Measurements from ENCODE around the gene VPS26C. TPM values are rescaled to one million over a fixed set of nuclear protein-coding genes. Genes with fewer than 3 reads are reported as not detected.

Gene VPS26C
- total and polyA plus RNA-seq, 10 of the 15 experiments (the other 5 are each of a cell fraction or from before 2014, with no cell fraction given) = 32.5 to 65.1 (median 48.0) TPM

DNA sequence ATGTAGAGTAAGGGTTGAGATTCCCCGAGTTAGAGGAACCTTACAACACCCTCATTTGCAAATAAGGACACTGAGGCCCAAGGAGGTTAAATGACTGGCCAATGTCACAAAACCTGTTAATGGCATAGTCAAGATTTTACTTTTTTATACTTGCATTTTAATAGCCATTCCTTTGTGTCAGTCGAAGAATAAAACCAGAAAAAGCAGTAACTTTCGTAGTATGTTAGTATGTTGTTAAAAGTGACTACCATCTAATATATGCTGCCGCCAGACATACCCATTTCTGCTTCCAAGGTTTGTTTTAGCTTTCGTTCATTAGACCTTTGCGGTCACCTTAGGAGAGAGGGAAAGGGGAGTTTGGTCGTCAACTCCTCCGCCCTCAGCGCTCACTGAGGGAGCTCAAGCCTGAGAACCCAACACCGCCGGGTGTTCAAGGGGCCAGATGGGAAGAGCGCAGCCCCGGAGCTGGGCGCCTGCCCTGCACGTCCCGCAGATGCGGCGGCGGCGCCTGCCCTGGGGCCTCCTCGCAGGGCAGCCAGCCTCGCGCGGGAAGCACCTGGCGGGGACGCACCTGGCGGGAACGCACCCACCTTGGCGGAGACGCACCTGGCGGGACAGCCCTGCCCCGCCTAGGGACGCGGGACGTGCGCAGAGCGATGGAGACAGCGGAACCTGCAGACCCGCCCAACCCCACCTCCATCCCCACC, 466 bp downstream of the VPS26C start:
- ChIA-PET CTCF (interaction anchor here (0.8 to 1.3 kb wide), 4 partner anchors 9 to 59 kb away, joined by 3 to 5 read pairs (median 4); no protein-coding TSS in a partner anchor), POLR2A (interaction anchor here (1.0 to 2.5 kb wide), 11 partner anchors 9 to 297 kb away, joined by 3 to 33 read pairs (median 6); partner anchors contain the start of gene DYRK1A), SMC1A (ENCODE audit: uncharacterized antibody, unreplicated experiment) (interaction anchor here (1.0 to 3.8 kb wide), 8 partner anchors 9 to 146 kb away, joined by 4 to 27 read pairs (median 5); no protein-coding TSS in a partner anchor), RAD21 (ENCODE audit: unreplicated experiment) (interaction anchor here (1.0 to 3.4 kb wide), 12 partner anchors 10 to 291 kb away, joined by 3 to 34 read pairs (median 6); partner anchors contain the start of gene DYRK1A)
- peak overlapping the region; percentile 54 for H2AFZ ChIP-seq (ENCODE audit: control insufficient read depth, low read depth, low read length)
- no peaks in the 10 kb centered on the region for H3K27me3 ChIP-seq (replicated peaks in 1 of 2; ENCODE audit: control insufficient read depth in 2 of 2, insufficient read depth in 2 of 2, low read length in 1 of 2)
- no peaks in the 10 kb centered on the region; a peak in 1 of 4 replicates for H3K36me3 ChIP-seq (ENCODE audit: control insufficient read depth in 2 of 2, insufficient read depth in 2 of 2, low read length in 1 of 2)
- no peak for DNase-seq (ENCODE audit: low read depth, low spot score)
- WGBS (ENCODE audit: insufficient coverage, insufficient replicate concordance, low lambda C conversion rate, missing lambda C conversion rate) = 2% methylated on average over 37 of the region's 39 CpGs
- peak overlapping the region; percentile 78 for H3K4me2 ChIP-seq (ENCODE audit: control insufficient read depth, insufficient read depth)
- H3K4me1 ChIP-seq (ENCODE audit: control insufficient read depth, insufficient read depth, low read length) = no peaks in the 10 kb centered on the region
- peak; percentile 38 for FAIRE-seq
- H3K9me3 ChIP-seq (replicated peaks; ENCODE audit: control insufficient read depth, insufficient read depth, low read length) = no peaks in the 10 kb centered on the region
- H3K27ac ChIP-seq (ENCODE audit: control insufficient read depth, insufficient read depth) = peak overlapping the region; percentile 80
- TSS peak; percentile 67 for BruUV-seq (replicated peaks)
- peaks cover 40% of the 10 kb centered on the region for H3K79me2 ChIP-seq (ENCODE audit: control insufficient read depth, insufficient read depth, low read length)
- no peaks in the 10 kb centered on the region for H4K20me1 ChIP-seq (ENCODE audit: control insufficient read depth, insufficient read depth)
- intact Hi-C loops (cut with micrococcal nuclease; ENCODE audit: unreplicated experiment) (loop anchor here (1.0 to 5.0 kb wide), 5 partner anchors 8 to 194 kb away; partner anchors contain the start of genes DYRK1A, PIGP and TTC3), in situ Hi-C loops (cut with MboI) (no loop called here)
- H3K9ac ChIP-seq (ENCODE audit: control insufficient read depth, insufficient read depth, low read length) = peak overlapping the region; percentile 81
- peak; percentile 29 for ATAC-seq
- H3K4me3 ChIP-seq = peak overlapping the region; percentile 84
- TF ChIP-seq RUNX3 (IDR thresholded peaks at IDR 0.05; ENCODE audit: low read length) = peak; percentile 48
- TF ChIP-seq FOXK2 (IDR thresholded peaks at IDR 0.05) = no peak
- no peak for TF ChIP-seq ATF2 (IDR thresholded peaks at IDR 0.05; ENCODE audit: low read length)
- TF ChIP-seq USF1 (IDR thresholded peaks at IDR 0.05; ENCODE audit: borderline replicate concordance, extremely low read length, insufficient read depth, low read depth, low read length) = no peak
- no peak for TF ChIP-seq SRF (IDR thresholded peaks at IDR 0.05; ENCODE audit: low read depth in 2 of 2, low read length in 2 of 2)
- no peak for TF ChIP-seq RBBP5 (conservative IDR thresholded peaks at IDR 0.05)
- TF ChIP-seq RFX5 (IDR thresholded peaks at IDR 0.05; ENCODE audit: low read depth, low read length) = no peak
- TF ChIP-seq, protein P1, sequence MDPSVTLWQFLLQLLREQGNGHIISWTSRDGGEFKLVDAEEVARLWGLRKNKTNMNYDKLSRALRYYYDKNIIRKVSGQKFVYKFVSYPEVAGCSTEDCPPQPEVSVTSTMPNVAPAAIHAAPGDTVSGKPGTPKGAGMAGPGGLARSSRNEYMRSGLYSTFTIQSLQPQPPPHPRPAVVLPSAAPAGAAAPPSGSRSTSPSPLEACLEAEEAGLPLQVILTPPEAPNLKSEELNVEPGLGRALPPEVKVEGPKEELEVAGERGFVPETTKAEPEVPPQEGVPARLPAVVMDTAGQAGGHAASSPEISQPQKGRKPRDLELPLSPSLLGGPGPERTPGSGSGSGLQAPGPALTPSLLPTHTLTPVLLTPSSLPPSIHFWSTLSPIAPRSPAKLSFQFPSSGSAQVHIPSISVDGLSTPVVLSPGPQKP (IDR thresholded peaks at IDR 0.05; ENCODE audit: low read depth, low read length) = no peak
- TF ChIP-seq CBX3 (IDR thresholded peaks at IDR 0.05; ENCODE audit: borderline replicate concordance, low read depth) = no peak
- no peak for TF ChIP-seq HCFC1 (IDR thresholded peaks at IDR 0.05; ENCODE audit: low read length)
- TF ChIP-seq TCF7 (IDR thresholded peaks at IDR 0.05; ENCODE audit: borderline replicate concordance) = no peak
- TF ChIP-seq LARP7 (IDR thresholded peaks at IDR 0.05) = peak; percentile 61
- TF ChIP-seq, protein P2, sequence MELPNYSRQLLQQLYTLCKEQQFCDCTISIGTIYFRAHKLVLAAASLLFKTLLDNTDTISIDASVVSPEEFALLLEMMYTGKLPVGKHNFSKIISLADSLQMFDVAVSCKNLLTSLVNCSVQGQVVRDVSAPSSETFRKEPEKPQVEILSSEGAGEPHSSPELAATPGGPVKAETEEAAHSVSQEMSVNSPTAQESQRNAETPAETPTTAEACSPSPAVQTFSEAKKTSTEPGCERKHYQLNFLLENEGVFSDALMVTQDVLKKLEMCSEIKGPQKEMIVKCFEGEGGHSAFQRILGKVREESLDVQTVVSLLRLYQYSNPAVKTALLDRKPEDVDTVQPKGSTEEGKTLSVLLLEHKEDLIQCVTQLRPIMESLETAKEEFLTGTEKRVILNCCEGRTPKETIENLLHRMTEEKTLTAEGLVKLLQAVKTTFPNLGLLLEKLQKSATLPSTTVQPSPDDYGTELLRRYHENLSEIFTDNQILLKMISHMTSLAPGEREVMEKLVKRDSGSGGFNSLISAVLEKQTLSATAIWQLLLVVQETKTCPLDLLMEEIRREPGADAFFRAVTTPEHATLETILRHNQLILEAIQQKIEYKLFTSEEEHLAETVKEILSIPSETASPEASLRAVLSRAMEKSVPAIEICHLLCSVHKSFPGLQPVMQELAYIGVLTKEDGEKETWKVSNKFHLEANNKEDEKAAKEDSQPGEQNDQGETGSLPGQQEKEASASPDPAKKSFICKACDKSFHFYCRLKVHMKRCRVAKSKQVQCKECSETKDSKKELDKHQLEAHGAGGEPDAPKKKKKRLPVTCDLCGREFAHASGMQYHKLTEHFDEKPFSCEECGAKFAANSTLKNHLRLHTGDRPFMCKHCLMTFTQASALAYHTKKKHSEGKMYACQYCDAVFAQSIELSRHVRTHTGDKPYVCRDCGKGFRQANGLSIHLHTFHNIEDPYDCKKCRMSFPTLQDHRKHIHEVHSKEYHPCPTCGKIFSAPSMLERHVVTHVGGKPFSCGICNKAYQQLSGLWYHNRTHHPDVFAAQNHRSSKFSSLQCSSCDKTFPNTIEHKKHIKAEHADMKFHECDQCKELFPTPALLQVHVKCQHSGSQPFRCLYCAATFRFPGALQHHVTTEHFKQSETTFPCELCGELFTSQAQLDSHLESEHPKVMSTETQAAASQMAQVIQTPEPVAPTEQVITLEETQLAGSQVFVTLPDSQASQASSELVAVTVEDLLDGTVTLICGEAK (IDR thresholded peaks at IDR 0.05; ENCODE audit: borderline replicate concordance) = no peak
